Parathyroid adenoma (tissue), 2 donors: ENCODE results near the gene AKT3.

Experiments used
- H2AFZ ChIP-seq: fragments of 300-600 bp; sonication (generic); one replicate; pipeline ENCODE4 v1.7.0; 2017; ENCODE audit warnings: antibody characterized with exemption, mild to moderate bottlenecking
- H3K27ac ChIP-seq: fragments of 300-600 bp; sonication (generic); one replicate; pipeline ENCODE4 v1.7.0; 2017
- H3K27me3 ChIP-seq: fragments of 300-600 bp; sonication (generic); one replicate; pipeline ENCODE4 v1.7.0; 2017; ENCODE audit warnings: low read length; ENCODE audit not compliant: control insufficient read depth, insufficient read depth
- H3K36me3 ChIP-seq: fragments of 300-600 bp; sonication (generic); one replicate; pipeline ENCODE4 v1.7.0; 2017; ENCODE audit warnings: low read length; ENCODE audit not compliant: control insufficient read depth, insufficient read depth
- H3K4me1 ChIP-seq: fragments of 300-600 bp; sonication (generic); one replicate; pipeline ENCODE4 v1.7.0; 2017; ENCODE audit warnings: control low read depth
- H3K4me2 ChIP-seq: fragments of 300-600 bp; sonication (generic); one replicate; pipeline ENCODE4 v1.7.0; 2017; ENCODE audit warnings: low read length
- H3K4me3 ChIP-seq: fragments of 300-600 bp; sonication (generic); one replicate; pipeline ENCODE4 v1.7.0; 2017; ENCODE audit warnings: low read depth, low read length
- H3K79me2 ChIP-seq: fragments of 300-600 bp; sonication (generic); one replicate; pipeline ENCODE4 v1.7.0; 2017; ENCODE audit warnings: control low read depth
- H3K9ac ChIP-seq: fragments of 300-600 bp; sonication (generic); one replicate; pipeline ENCODE4 v1.7.0; 2017; ENCODE audit warnings: mild to moderate bottlenecking
- H3K9me3 ChIP-seq: fragments of 300-600 bp; sonication (generic); one replicate; pipeline ENCODE4 v1.7.0; 2017; ENCODE audit warnings: low read length; ENCODE audit not compliant: control insufficient read depth
- CTCF ChIP-seq: fragments of 300-600 bp; sonication (generic); IDR thresholded peaks from one replicate; pipeline ENCODE4 v1.7.0; 2017; ENCODE audit warnings: antibody characterized with exemption, mild to moderate bottlenecking
- donor health status: primary hyperparathyroidism.

AKT3 gene

GRCh38 chr1:243469497-243469896 lies 380.5 kb downstream of the AKT3 start:
- Histone ChIP-seq H3K9me3 (no peaks in the 10 kb centered on the region), H3K36me3 (no peaks in the 10 kb centered on the region), H3K9ac (no peak overlapping the region), H2AFZ (no peak overlapping the region), H3K27ac (no peak overlapping the region), H3K4me1 (no peaks in the 10 kb centered on the region), H3K4me2 (no peak overlapping the region), H3K4me3 (no peak overlapping the region), H3K79me2 (no peaks in the 10 kb centered on the region), H3K27me3 (no peaks in the 10 kb centered on the region)
- no peak for TF ChIP-seq CTCF

GRCh38 chr1:243465738-243466137 lies 384.3 kb downstream of the AKT3 start:
- Histone ChIP-seq H3K27me3 (no peaks in the 10 kb centered on the region), H2AFZ (no peak overlapping the region), H3K9ac (no peak overlapping the region), H3K4me2 (no peak overlapping the region), H3K79me2 (no peaks in the 10 kb centered on the region), H3K4me3 (no peak overlapping the region), H3K4me1 (no peaks in the 10 kb centered on the region), H3K36me3 (no peaks in the 10 kb centered on the region), H3K9me3 (no peaks in the 10 kb centered on the region), H3K27ac (no peak overlapping the region)
- TF ChIP-seq CTCF, result no peak

DNA sequence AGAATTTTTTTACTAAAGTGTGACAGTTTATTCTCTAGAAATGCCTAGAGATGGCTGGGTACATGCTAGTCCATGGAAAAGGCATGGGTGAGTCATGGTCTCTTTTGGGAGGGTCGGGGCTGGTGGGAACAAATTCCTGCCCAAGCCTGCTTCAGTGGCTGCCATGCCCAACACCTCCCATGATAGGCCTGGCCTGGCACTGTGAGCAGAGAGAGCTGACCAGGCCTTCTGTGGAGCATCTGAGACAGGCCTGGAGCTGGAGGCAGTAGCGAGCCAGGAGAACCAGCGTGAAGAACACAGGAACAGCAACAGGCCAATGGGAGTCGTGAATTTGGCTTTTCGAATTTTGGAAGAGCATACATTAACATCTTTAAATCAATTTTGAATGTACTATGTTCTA lies 385.0 kb downstream of the AKT3 start:
- Histone ChIP-seq H3K27ac (no peak overlapping the region), H3K9me3 (no peaks in the 10 kb centered on the region), H3K4me1 (no peaks in the 10 kb centered on the region), H3K4me3 (no peak overlapping the region), H2AFZ (no peak overlapping the region), H3K79me2 (no peaks in the 10 kb centered on the region), H3K4me2 (no peak overlapping the region), H3K36me3 (no peaks in the 10 kb centered on the region), H3K9ac (no peak overlapping the region), H3K27me3 (no peaks in the 10 kb centered on the region)
- TF ChIP-seq CTCF, result no peak

DNA sequence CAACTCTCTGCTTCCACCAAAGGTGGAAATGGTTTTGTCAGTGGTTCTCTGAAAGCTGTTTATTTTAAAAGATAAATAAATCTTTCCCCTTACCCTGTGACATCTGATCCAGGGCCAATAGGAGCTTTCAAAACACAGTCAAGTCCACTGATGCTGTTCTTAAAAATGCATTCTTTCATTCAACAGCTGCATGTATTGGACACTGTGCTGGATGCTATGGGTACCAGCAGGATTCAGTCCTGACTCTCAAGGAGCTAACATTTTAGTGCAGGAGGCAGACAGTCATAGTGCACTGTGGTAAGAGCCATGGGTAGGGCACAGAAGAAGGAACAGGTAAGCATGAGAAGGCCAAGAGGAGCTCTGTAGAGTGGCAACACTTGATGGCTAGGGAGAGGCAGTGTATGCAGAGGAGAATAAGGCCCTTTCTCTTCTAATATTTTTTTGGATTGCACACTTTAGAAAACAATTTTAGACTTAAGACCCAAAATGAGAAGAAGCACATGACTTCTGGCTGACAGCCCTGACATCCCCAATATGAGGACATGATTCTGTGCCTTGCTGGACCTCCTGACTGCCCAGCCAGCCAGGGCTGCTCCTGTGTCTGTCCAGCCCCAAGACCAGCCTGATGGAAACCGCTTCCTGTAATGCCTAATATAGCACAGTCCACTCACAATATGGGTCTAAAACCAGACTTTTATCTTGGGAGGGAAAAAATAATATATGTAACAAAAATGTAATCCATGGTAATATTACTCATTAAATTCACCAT lies 386.9 kb downstream of the AKT3 start:
- H3K4me3 ChIP-seq, result no peak overlapping the region
- no peaks in the 10 kb centered on the region for H3K36me3 ChIP-seq
- no peaks in the 10 kb centered on the region for H3K79me2 ChIP-seq
- TF ChIP-seq CTCF, result no peak
- H3K27me3 ChIP-seq, result no peaks in the 10 kb centered on the region
- H3K9me3 ChIP-seq, result no peaks in the 10 kb centered on the region
- no peak overlapping the region for H3K9ac ChIP-seq
- H3K27ac ChIP-seq, result no peak overlapping the region
- no peak overlapping the region for H3K4me2 ChIP-seq
- H2AFZ ChIP-seq, result no peak overlapping the region
- H3K4me1 ChIP-seq, result no peaks in the 10 kb centered on the region

GRCh38 chr1:243461700-243462099 lies 388.3 kb downstream of the AKT3 start:
- Histone ChIP-seq H3K27me3 (no peaks in the 10 kb centered on the region), H3K9ac (no peak overlapping the region), H3K4me3 (no peak overlapping the region), H2AFZ (no peak overlapping the region), H3K27ac (no peak overlapping the region), H3K4me2 (no peak overlapping the region), H3K4me1 (no peaks in the 10 kb centered on the region), H3K79me2 (no peaks in the 10 kb centered on the region), H3K36me3 (no peaks in the 10 kb centered on the region), H3K9me3 (no peaks in the 10 kb centered on the region)
- no peak for TF ChIP-seq CTCF
